ENCODE data around the gene RAD51B. TPM values are rescaled to one million over a fixed set of nuclear protein-coding genes. Genes with fewer than 3 reads are reported as not detected.

The RAD51B gene
- total RNA-seq, 2 donors from 2014 or later: 9.3 to 12.1 TPM

GRCh38 chr14:68486809-68487208 lies 667.2 kb downstream of the RAD51B start:
- H3K36me3 ChIP-seq: no peaks in the 10 kb centered on the region
- DNase-seq (ENCODE audit: low spot score) (no peak), ATAC-seq (ENCODE audit: insufficient number of reproducible peaks, low FRiP score, low read depth) (no peak)
- H3K9me3 ChIP-seq: no peaks in the 10 kb centered on the region
- H3K4me3 ChIP-seq: no peak overlapping the region
- TF ChIP-seq CTCF (IDR thresholded peaks at IDR 0.05): no peak
- no peaks in the 10 kb centered on the region for H3K27me3 ChIP-seq (replicated peaks; ENCODE audit: insufficient read depth)
- H3K4me1 ChIP-seq (ENCODE audit: control insufficient read depth in 1 of 2, low read depth in 2 of 2): peaks cover 4 to 20% of the 10 kb centered on the region in 2 donors
- H3K27ac ChIP-seq: no peak overlapping the region

- Histone ChIP-seq H3K9me3 (no peaks in the 10 kb centered on the region), H3K36me3 (no peaks in the 10 kb centered on the region), H3K27ac (no peak overlapping the region), H3K4me3 (no peak overlapping the region), H3K27me3 (replicated peaks; ENCODE audit: insufficient read depth) (no peaks in the 10 kb centered on the region), H3K4me1 (ENCODE audit: control insufficient read depth in 1 of 2, low read depth in 2 of 2) (peaks cover 4 to 19% of the 10 kb centered on the region in 2 donors)
- DNase-seq (ENCODE audit: low spot score) (no peak), ATAC-seq (ENCODE audit: insufficient number of reproducible peaks, low FRiP score, low read depth) (no peak)
- TF ChIP-seq CTCF (IDR thresholded peaks at IDR 0.05): no peak
Measured at GRCh38 chr14:68487805-68488590, 668.4 kb downstream of the RAD51B start.

GRCh38 chr14:68491793-68492192 lies 672.2 kb downstream of the RAD51B start:
- Histone ChIP-seq H3K9me3 (no peaks in the 10 kb centered on the region), H3K4me3 (no peak overlapping the region), H3K27me3 (replicated peaks; ENCODE audit: insufficient read depth) (no peaks in the 10 kb centered on the region), H3K27ac (no peak overlapping the region), H3K4me1 (ENCODE audit: control insufficient read depth in 1 of 2, low read depth in 2 of 2) (no peaks in the 10 kb centered on the region), H3K36me3 (no peaks in the 10 kb centered on the region)
- TF ChIP-seq CTCF (IDR thresholded peaks at IDR 0.05): no peak
- ATAC-seq (ENCODE audit: insufficient number of reproducible peaks, low FRiP score, low read depth) (no peak), DNase-seq (ENCODE audit: low spot score) (no peak)

GRCh38 chr14:68492381-68493151 lies 673.0 kb downstream of the RAD51B start:
- no peaks in the 10 kb centered on the region for H3K36me3 ChIP-seq
- ATAC-seq (ENCODE audit: insufficient number of reproducible peaks, low FRiP score, low read depth) (no peak), DNase-seq (ENCODE audit: low spot score) (no peak)
- no peaks in the 10 kb centered on the region for H3K9me3 ChIP-seq
- H3K27ac ChIP-seq: no peak overlapping the region
- no peak overlapping the region for H3K4me3 ChIP-seq
- no peak for TF ChIP-seq CTCF (IDR thresholded peaks at IDR 0.05)
- no peaks in the 10 kb centered on the region for H3K4me1 ChIP-seq (ENCODE audit: control insufficient read depth in 1 of 2, low read depth in 2 of 2)
- no peaks in the 10 kb centered on the region for H3K27me3 ChIP-seq (replicated peaks; ENCODE audit: insufficient read depth)

- no peak for TF ChIP-seq CTCF (IDR thresholded peaks at IDR 0.05)
- Histone ChIP-seq H3K4me3 (no peak overlapping the region), H3K4me1 (ENCODE audit: control insufficient read depth in 1 of 2, low read depth in 2 of 2) (no peaks in the 10 kb centered on the region), H3K27ac (no peak overlapping the region), H3K36me3 (no peaks in the 10 kb centered on the region), H3K9me3 (no peaks in the 10 kb centered on the region), H3K27me3 (replicated peaks; ENCODE audit: insufficient read depth) (no peaks in the 10 kb centered on the region)
- no peak for DNase-seq (ENCODE audit: low spot score)
- ATAC-seq (ENCODE audit: insufficient number of reproducible peaks, low FRiP score, low read depth): no peak
Measured at GRCh38 chr14:68493152-68493911, 673.8 kb downstream of the RAD51B start.

Measured in thoracic aorta (tissue), 2 donors.